ENCODE measurements around the gene KRTDAP. TPM values are rescaled to one million over a fixed set of nuclear protein-coding genes. Genes with fewer than 3 reads are reported as not detected.

KRTDAP gene
- total RNA-seq, 1 donor from 2014 or later, result 0.80 TPM

DNA sequence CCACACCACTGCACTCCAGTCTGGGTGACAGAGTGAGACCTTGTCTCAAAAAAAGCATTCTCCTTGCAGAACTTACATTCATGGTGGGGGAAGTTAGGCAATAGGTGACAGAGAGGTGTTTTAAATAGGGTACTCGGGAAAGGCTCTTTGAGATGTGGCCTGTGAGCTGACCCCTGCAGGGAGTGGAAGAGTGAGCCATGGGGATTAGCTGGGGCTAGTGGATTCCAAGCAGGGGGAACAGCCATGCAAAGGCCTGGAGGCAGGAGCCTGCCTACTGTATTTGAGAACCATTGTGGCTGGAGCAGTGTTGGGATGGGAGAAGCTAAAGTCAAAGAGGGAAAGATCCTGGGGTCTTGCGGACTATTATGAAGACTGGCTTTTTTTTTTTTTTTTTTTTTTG, 27.1 kb upstream of the KRTDAP start:
- TF ChIP-seq CTCF (conservative IDR thresholded peaks at IDR 0.05), result no peak
- Mint-ChIP-seq H3K36me3 (no peaks in the 10 kb centered on the region), H3K4me3 (no peak overlapping the region), H3K27ac (no peak overlapping the region), H3K27me3 (peaks cover 25% of the 10 kb centered on the region), H3K9me3 (no peaks in the 10 kb centered on the region), H3K4me1 (ENCODE audit: unreplicated experiment) (no peaks in the 10 kb centered on the region)
- no peak for DNase-seq (ENCODE audit: extremely low spot score, unreplicated experiment)

DNA sequence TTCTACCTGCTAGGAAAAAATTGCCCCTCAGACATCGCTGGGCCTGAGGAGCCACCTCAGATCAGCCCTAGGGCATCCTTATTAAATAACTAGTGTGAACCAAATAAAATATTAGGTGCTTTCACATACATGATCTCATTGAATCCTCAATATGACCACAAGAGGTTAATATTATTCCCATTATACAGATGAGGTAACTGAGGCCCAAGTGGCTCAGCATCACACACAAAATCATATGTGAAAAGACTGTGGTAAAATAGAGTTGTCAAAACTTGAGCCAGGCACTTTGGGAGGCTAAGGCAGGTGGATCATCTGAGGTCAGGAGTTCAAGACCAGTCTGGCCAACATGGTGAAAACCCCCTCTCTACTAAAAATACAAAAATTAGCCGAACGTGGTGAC, 26.0 kb upstream of the KRTDAP start:
- no peaks in the 10 kb centered on the region for H3K9me3 Mint-ChIP-seq
- H3K4me3 Mint-ChIP-seq, result no peak overlapping the region
- no peaks in the 10 kb centered on the region for H3K4me1 Mint-ChIP-seq (ENCODE audit: unreplicated experiment)
- TF ChIP-seq CTCF (conservative IDR thresholded peaks at IDR 0.05), result no peak
- DNase-seq (ENCODE audit: extremely low spot score, unreplicated experiment), result no peak
- peaks cover 27% of the 10 kb centered on the region for H3K27me3 Mint-ChIP-seq
- no peaks in the 10 kb centered on the region for H3K36me3 Mint-ChIP-seq
- no peak overlapping the region for H3K27ac Mint-ChIP-seq

DNA sequence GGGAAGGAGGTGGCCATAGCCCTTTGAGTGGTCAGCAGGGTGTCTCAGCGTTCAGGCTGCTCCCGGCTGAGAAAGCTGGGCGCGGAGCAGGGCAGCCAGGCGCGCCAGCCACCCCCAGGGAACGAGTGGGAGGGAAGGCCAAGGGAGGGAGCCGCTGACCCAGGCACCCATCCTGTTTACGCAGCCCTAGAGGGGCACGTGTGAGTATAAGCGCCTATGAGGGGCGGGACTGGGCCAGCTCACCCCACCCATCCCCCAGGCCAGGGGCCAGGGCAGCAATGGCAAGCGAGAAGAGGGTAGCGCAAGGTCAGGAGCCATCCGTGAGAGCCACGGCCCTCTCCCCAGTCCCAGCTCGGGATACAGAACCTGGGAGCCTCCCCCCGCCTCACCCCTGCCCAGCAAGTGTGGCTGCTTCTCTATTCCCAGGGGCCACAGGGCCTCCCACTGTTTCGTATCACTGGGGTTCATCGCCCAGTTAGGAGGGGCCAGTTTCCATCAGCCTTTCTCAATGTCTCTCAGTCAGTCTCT, 24.1 kb upstream of the KRTDAP start:
- no peak for TF ChIP-seq CTCF (conservative IDR thresholded peaks at IDR 0.05)
- H3K36me3 Mint-ChIP-seq, result no peaks in the 10 kb centered on the region
- peaks cover 7% of the 10 kb centered on the region for H3K4me1 Mint-ChIP-seq (ENCODE audit: unreplicated experiment)
- peaks cover 35% of the 10 kb centered on the region for H3K27me3 Mint-ChIP-seq
- no peak for DNase-seq (ENCODE audit: extremely low spot score, unreplicated experiment)
- H3K4me3 Mint-ChIP-seq, result no peak overlapping the region
- no peaks in the 10 kb centered on the region for H3K9me3 Mint-ChIP-seq
- H3K27ac Mint-ChIP-seq, result no peak overlapping the region

DNA sequence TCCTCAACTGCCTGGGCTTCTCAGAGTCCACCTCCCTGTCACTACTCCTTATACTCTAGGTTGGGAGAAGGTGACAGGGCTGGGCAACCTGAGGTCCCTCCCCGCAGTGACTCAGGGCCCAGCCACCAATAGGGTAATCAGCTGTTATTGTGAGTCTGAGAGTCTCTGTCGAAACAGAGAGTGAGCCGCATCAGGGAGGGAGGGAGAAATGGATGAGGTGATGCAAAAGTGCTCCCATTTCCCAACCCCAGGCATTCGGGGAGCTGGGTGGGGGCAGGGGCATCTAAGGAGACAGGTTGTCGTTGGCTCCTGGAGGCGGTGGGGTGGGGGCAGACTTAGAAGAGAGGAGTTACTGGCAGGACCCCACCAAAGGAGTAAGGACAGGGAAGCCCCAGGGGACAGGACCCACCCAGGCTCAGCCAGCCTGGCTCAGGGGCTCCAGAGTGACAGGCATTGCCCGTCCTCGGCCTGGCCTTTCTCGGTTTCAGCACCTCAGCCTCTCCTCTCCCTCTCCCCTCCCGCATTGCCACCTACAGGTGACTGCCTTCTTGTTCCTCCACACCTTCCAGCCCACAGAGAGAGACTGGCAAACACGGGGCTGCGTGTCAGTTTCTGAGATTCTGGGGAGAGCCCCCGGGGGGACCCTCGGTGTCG, 23.5 kb upstream of the KRTDAP start, which contains the start of gene DMKN:
Gene DMKN, minus strand, starts transcription at position 22 of the 654 bp plus-strand sequence. CDS start 174 bp downstream, outside the sequence.
- Mint-ChIP-seq H3K4me1 (ENCODE audit: unreplicated experiment) (peaks cover 9% of the 10 kb centered on the region), H3K9me3 (no peaks in the 10 kb centered on the region), H3K4me3 (peak within 1 kb of the TSS; percentile 34), H3K27me3 (peaks cover 37% of the 10 kb centered on the region), H3K36me3 (no peaks in the 10 kb centered on the region), H3K27ac (peak within 1 kb of the TSS; percentile 74)
- no peak for TF ChIP-seq CTCF (conservative IDR thresholded peaks at IDR 0.05)
- DNase-seq (ENCODE audit: extremely low spot score, unreplicated experiment), result no peak

- no peak for DNase-seq (ENCODE audit: extremely low spot score, unreplicated experiment)
- Mint-ChIP-seq H3K36me3 (no peaks in the 10 kb centered on the region), H3K4me1 (ENCODE audit: unreplicated experiment) (peaks cover 9% of the 10 kb centered on the region), H3K4me3 (peak overlapping the region; percentile 34), H3K27me3 (peaks cover 40% of the 10 kb centered on the region), H3K27ac (peak overlapping the region; percentile 74), H3K9me3 (no peaks in the 10 kb centered on the region)
- no peak for TF ChIP-seq CTCF (conservative IDR thresholded peaks at IDR 0.05)
Observed at GRCh38 chr19:35512831-35513627, 22.8 kb upstream of the KRTDAP start.

All from type B pancreatic cell (in vitro differentiated cells).